Heart right ventricle (tissue), 16 donors: ENCODE results near the gene GUCY2C. TPM values are rescaled to one million over a fixed set of nuclear protein-coding genes. Genes with fewer than 3 reads are reported as not detected.

Source experiments
- ATAC-seq, 8 donors: fragments of 200-7000 bp; cut with Tn5 transposase; one replicate each; pipeline ENCODE4 v1.9.1; 2020; ENCODE audit warnings: mild to moderate bottlenecking in 8 of 8, moderate library complexity in 8 of 8, moderate number of reproducible peaks in 1 of 8
- DNase-seq, 2 donors: peaks; one replicate each; pipeline ENCODE4 v3.0.0-alpha.2; 2020
- H3K27ac ChIP-seq, 10 donors: fragments of 200-600 bp; sonication (generic) in 2 of 10; one replicate each; pipeline versions ENCODE4 v1.5.0 to v1.8.0; 2020 to 2022; ENCODE audit warnings: mild to moderate bottlenecking in 3 of 10
- H3K27me3 ChIP-seq, 7 donors: fragments of 200-600 bp; one replicate each; pipeline ENCODE4 v1.8.0; 2021 to 2022; ENCODE audit warnings: mild to moderate bottlenecking in 2 of 7
- H3K36me3 ChIP-seq, 9 donors: fragments of 200-600 bp; sonication (generic) in 1 of 9; one replicate each; pipeline versions ENCODE4 v1.5.0 to v1.8.0; 2020 to 2022; ENCODE audit warnings: mild to moderate bottlenecking in 2 of 9
- H3K4me1 ChIP-seq, 9 donors: fragments of 200-600 bp; sonication (generic) in 1 of 9; one replicate each; pipeline versions ENCODE4 v1.5.0 to v1.8.0; 2020 to 2022; ENCODE audit warnings: mild to moderate bottlenecking in 4 of 9
- H3K4me3 ChIP-seq, 10 donors: fragments of 200-600 bp; sonication (generic) in 2 of 10; one replicate each; pipeline versions ENCODE4 v1.5.0 to v1.8.0; 2020 to 2022; ENCODE audit warnings: mild to moderate bottlenecking in 7 of 10, moderate library complexity in 2 of 10
- H3K9me3 ChIP-seq, 11 donors: fragments of 200-600 bp in 10 of 11; sonication (generic) in 2 of 11; one replicate each; pipeline versions ENCODE4 v1.5.0 to v1.8.0; 2013 to 2022; ENCODE audit warnings: mild to moderate bottlenecking in 2 of 11, control low read depth in 1 of 11, moderate library complexity in 1 of 11
- CTCF ChIP-seq, 9 donors: fragments of 200-600 bp; sonication (generic) in 2 of 9; IDR thresholded peaks; one replicate each; pipeline versions ENCODE4 v1.5.0 to v1.8.0; 2021 to 2022; ENCODE audit warnings: antibody characterized with exemption in 9 of 9, mild to moderate bottlenecking in 5 of 9, moderate library complexity in 1 of 9
- WGBS, 2 donors: extraction: QIAGEN DNeasy Blood & Tissue Kit; methylation state at CpG; one replicate each; pipeline ENCODE4 v1.1.7; 2013; ENCODE audit warnings: inconsistent platforms in 1 of 2; 5-methylcytosine and 5-hydroxymethylcytosine counted together
- intact Hi-C, 10 donors: fragments of 100-400 bp; cut with DNase I; formaldehyde crosslinking; loops; one replicate each; pipeline versions ENCODE4 v1.11.1 to v1.14.2; 2022
- polyA plus RNA-seq, 2 donors: library from polyadenylated mRNA; stranded (reverse); fragments of 200-250 nt; gene quantifications; one replicate each; pipeline ENCODE4 v1.2.3, GENCODE V29; 2013
- total RNA-seq, 10 donors: library from RNA; stranded (reverse); fragmentation: NEBNext Ultra II Directional in 3 of 10; extraction: Animal tissue kit (Norgen Biotek cat#: 25700) in 3 of 10; gene quantifications; one replicate each; pipeline versions ENCODE4 v1.2.1 to v1.2.4, GENCODE V29; 2021 to 2023
- donor health status: Arrhythmogenic right ventricular cardiomyopathy.
- donor health status: ischemic (EF 13 %, LVEDD 7.1; RV severe dilation, severe dysfunction).
- donor health status: healthy with polysubstance abuse.
- donor health status: DM: no; HTN: yes; CAD: no.
- donor health status: DM: no; HTN: no; CAD: no.
- donor health status: ischemic (EF 25% LVEDD 6.9; RV normal size, moderate dysfunction).
- donor health status: ischemic (EF 25% LVEDD 5.7; RV mildly dilated, moderate dysfunction).
- donor health status: healthy.
- donor health status: DM: yes; HTN: yes; CAD: no.
- donor health status: Ischemic cardiomyopathy.
- donor health status: ischemic (EF 35%, LVEDD 5.7; RV mildly dilated, moderate dysfunction).
- donor health status: nonischemic (EF 11% LVEDD 7.7; RV severe dilation, severe dysfunction).
- donor health status: DM: yes; HTN: yes; CAD: no.
- donor health status: PGD.
- donor health status: ischemic (EF 29% LVEDD 5.4; RV normal size, mild dysfunction).
- donor health status: nonischemic (EF 23%, LVEDD 6.1; RV moderate dilation, normal function).

GUCY2C gene
- total and polyA plus RNA-seq, 12 donors = 0.01 to 0.15 (median 0.06) TPM; not detected in 9

- no peak for ATAC-seq
- intact Hi-C loops = loop anchor here in 6 of 10 donors (5.0 kb wide), 4 partner anchors 47 to 377 kb away; partner anchors contain the start of gene PLBD1 (in 1 of the 6)
- Histone ChIP-seq H3K9me3 (peaks cover 0 to 21% (median 8%) of the 10 kb centered on the region in 11 donors), H3K36me3 (no peaks in the 10 kb centered on the region), H3K27ac (peak overlapping the region in 2 of 10 donors; percentile 11 to 22), H3K4me1 (peaks cover 0 to 42% (median 18%) of the 10 kb centered on the region in 9 donors), H3K4me3 (no peak overlapping the region), H3K27me3 (no peaks in the 10 kb centered on the region)
- 68% methylated on average over 3 of the region's 3 CpGs for WGBS, 2 donors
- DNase-seq = no peak
- no peak for TF ChIP-seq CTCF (IDR thresholded peaks at IDR 0.05)
These were observed 81.7 kb downstream of the GUCY2C start for GRCh38 chr12:14614704-14615121.

DNA sequence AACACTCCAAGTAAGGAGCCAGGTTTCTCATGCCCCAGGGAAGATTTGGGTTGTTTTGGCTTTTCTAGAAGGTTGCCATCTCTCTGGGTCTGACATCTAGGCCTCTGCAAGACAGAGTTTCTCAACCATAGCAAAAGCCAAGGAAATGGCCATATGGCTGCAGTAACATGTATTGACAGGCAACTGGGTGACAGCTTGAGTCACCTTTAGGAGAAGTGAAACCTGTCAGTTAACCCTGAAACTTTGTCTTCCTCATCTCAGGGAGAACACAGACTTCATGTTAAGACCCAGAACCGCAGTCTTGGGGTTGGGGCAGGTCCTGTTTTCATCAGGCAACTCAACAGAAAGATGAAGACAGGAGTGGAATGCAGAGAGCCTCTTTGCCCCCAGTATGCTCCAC lies 82.7 kb downstream of the GUCY2C start:
- 66 to 89% methylated on average over 1 of the region's 1 CpG for WGBS, 2 donors
- intact Hi-C loops = loop anchor here in 1 of 10 donors (5.0 kb wide), 1 partner anchor 46 kb away; the partner anchor contains the start of gene PLBD1
- Histone ChIP-seq H3K9me3 (peaks cover 0 to 29% (median 8%) of the 10 kb centered on the region in 11 donors), H3K4me3 (no peak overlapping the region), H3K4me1 (peaks cover 0 to 36% (median 18%) of the 10 kb centered on the region in 9 donors), H3K27ac (peak overlapping the region in 9 of 10 donors; percentile 17 to 77 (median 63)), H3K27me3 (no peaks in the 10 kb centered on the region), H3K36me3 (no peaks in the 10 kb centered on the region)
- ATAC-seq (peak in 3 of 8 donors; percentile 12 to 22 (median 15)), DNase-seq (no peak)
- TF ChIP-seq CTCF (IDR thresholded peaks at IDR 0.05) = no peak

DNA sequence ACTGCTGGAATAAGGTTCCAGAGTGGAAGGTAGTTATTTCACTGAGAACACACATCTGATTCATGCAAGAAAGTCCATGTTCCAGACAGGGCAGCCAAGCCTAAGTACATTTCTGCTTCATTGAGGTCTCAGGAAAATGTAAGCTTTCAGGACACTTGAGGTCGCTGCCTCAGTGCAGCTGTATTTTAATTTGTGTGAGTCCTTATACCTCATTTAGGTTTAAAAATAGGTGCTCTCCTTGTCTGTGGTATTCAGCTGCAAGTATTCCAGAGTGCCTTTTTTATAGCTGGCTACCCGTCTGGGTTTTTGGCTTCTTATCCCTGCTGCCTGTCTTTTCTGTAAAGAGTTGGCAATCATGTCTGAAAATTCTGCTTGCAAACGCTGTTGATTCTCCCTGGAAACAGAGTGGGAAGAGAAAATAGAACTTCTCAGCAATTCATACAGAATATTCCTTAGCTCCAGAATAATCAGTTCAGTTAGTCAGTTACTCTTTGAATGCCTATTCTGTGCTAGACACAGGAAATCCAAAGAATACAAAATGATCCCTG lies 83.4 kb downstream of the GUCY2C start:
- Histone ChIP-seq H3K36me3 (no peaks in the 10 kb centered on the region), H3K4me1 (peaks cover 0 to 36% (median 18%) of the 10 kb centered on the region in 9 donors), H3K27ac (peak overlapping the region in 9 of 10 donors; percentile 26 to 77 (median 63)), H3K9me3 (peaks cover 0 to 35% (median 8%) of the 10 kb centered on the region in 11 donors), H3K4me3 (no peak overlapping the region), H3K27me3 (no peaks in the 10 kb centered on the region)
- DNase-seq (no peak), ATAC-seq (peak; percentile 46 to 91 (median 67))
- intact Hi-C loops = loop anchor here in 1 of 10 donors (5.0 kb wide), 1 partner anchor 46 kb away; the partner anchor contains the start of gene PLBD1
- WGBS, 2 donors = 20 to 39% methylated on average over 3 of the region's 3 CpGs
- TF ChIP-seq CTCF (IDR thresholded peaks at IDR 0.05) = no peak

GRCh38 chr12:14612250-14612649 lies 84.1 kb downstream of the GUCY2C start:
- TF ChIP-seq CTCF (IDR thresholded peaks at IDR 0.05) = no peak
- Histone ChIP-seq H3K9me3 (peaks cover 0 to 43% (median 11%) of the 10 kb centered on the region in 11 donors), H3K4me3 (no peak overlapping the region), H3K36me3 (no peaks in the 10 kb centered on the region), H3K27ac (peak overlapping the region in 5 of 10 donors; percentile 61 to 77 (median 64)), H3K27me3 (no peaks in the 10 kb centered on the region), H3K4me1 (peaks cover 0 to 36% (median 18%) of the 10 kb centered on the region in 9 donors)
- intact Hi-C loops = loop anchor here in 1 of 10 donors (5.0 kb wide), 1 partner anchor 45 kb away; the partner anchor contains the start of gene PLBD1
- 80 to 82% methylated on average over 3 of the region's 3 CpGs for WGBS, 2 donors
- DNase-seq (no peak), ATAC-seq (peak in 5 of 8 donors; percentile 35 to 78 (median 62))
